PC-3 (cell line): ENCODE measurements around the gene FRMPD4.

Experiments used
- EZH2 ChIP-seq: fragments of 300-600 bp; sonication (generic); IDR thresholded peaks from one replicate; pipeline ENCODE4 v1.6.1; 2017; ENCODE audit warnings: antibody characterized with exemption, mild to moderate bottlenecking, low read length; ENCODE audit not compliant: unreplicated experiment
- EZH2phosphoT487 ChIP-seq: fragments of 300-600 bp; sonication (generic); IDR thresholded peaks from 2 replicates; pipeline ENCODE4 v1.6.1; 2018; ENCODE audit warnings: mild to moderate bottlenecking, antibody characterized with exemption, low read length, borderline replicate concordance
- TF ChIP-seq, protein P1 (sequence below): fragments of 300-600 bp; sonication (generic); conservative IDR thresholded peaks from 2 replicates; pipeline ENCODE4 v1.5.1; 2017; ENCODE audit warnings: antibody characterized with exemption, low read depth, mild to moderate bottlenecking, low read length

DNA sequence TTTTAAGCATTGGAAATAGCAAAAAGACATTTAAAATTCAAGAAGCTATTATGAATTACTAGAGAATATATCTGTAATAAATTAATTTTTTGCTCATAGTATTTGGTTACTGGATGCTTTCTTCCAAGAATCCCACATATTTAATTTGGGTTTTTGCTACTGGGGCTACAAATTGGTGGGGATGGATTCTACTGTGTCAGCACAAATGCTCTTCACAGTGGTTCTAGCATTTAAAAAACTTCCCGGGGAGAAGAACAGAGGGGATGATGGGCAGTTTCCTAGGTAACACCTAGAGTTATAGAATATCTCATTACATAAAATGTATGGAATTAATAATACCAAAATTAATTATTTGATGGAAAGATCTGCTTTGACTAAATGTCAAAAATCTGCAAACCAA lies 584.0 kb downstream of the FRMPD4 start:
- TF ChIP-seq EZH2phosphoT487, result no peak
- TF ChIP-seq, protein P1, sequence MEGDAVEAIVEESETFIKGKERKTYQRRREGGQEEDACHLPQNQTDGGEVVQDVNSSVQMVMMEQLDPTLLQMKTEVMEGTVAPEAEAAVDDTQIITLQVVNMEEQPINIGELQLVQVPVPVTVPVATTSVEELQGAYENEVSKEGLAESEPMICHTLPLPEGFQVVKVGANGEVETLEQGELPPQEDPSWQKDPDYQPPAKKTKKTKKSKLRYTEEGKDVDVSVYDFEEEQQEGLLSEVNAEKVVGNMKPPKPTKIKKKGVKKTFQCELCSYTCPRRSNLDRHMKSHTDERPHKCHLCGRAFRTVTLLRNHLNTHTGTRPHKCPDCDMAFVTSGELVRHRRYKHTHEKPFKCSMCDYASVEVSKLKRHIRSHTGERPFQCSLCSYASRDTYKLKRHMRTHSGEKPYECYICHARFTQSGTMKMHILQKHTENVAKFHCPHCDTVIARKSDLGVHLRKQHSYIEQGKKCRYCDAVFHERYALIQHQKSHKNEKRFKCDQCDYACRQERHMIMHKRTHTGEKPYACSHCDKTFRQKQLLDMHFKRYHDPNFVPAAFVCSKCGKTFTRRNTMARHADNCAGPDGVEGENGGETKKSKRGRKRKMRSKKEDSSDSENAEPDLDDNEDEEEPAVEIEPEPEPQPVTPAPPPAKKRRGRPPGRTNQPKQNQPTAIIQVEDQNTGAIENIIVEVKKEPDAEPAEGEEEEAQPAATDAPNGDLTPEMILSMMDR, result no peak
- no peak for TF ChIP-seq EZH2
